Measurements from ENCODE around the gene TLCD3A.

Gene TLCD3A

DNA sequence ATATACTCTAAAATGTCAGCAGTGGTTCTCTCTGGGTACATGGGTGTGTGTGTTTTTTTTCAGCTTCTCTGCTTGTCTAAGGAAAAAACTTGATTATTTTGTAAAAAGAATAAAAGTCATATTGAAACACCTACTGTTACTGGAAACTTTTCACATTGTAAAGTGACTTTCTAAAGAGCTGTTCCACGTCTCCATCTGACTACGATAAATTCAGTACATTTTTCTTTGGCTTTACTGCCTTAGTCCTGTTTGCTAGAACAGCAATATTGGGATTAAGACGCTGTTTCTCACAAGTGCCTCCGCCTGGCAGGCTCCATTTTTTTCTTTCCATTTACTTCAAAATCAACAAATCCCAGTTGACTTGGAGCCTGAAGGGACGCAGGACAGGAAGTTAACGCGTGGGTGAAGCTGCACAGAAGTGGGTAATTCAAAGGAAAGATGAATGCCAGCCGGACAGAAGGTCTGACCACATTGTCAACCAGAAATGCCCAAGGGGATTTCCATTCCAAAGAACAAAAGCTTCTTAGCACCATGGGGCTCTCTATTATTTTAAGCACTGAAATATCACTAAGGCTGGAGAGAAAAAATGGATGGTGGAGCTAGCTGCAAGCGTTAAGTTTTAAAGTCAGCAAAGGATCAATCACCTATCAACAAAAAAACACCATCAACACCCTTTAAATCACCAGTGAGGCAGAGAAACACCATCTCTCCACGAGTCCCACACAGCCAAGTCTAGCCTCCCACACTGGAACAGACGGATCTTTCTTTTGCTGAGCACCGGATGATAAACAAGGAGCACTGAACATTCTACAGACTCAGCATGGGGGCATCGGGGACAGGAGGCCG, 41.3 kb downstream of the TLCD3A start:
- no peaks in the 10 kb centered on the region for H3K9me2 ChIP-seq (replicated peaks; ENCODE audit: control insufficient read depth, low read length)
- no peak overlapping the region for H3K4me3 ChIP-seq (ENCODE audit: low read length)
- H4K20me1 ChIP-seq (ENCODE audit: control insufficient read depth, insufficient read depth, low read depth, low read length), result no peaks in the 10 kb centered on the region
- no peak for TF ChIP-seq EZH2phosphoT487 (IDR thresholded peaks at IDR 0.05; ENCODE audit: borderline replicate concordance, low read length)
- TF ChIP-seq, protein P1, sequence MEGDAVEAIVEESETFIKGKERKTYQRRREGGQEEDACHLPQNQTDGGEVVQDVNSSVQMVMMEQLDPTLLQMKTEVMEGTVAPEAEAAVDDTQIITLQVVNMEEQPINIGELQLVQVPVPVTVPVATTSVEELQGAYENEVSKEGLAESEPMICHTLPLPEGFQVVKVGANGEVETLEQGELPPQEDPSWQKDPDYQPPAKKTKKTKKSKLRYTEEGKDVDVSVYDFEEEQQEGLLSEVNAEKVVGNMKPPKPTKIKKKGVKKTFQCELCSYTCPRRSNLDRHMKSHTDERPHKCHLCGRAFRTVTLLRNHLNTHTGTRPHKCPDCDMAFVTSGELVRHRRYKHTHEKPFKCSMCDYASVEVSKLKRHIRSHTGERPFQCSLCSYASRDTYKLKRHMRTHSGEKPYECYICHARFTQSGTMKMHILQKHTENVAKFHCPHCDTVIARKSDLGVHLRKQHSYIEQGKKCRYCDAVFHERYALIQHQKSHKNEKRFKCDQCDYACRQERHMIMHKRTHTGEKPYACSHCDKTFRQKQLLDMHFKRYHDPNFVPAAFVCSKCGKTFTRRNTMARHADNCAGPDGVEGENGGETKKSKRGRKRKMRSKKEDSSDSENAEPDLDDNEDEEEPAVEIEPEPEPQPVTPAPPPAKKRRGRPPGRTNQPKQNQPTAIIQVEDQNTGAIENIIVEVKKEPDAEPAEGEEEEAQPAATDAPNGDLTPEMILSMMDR (IDR thresholded peaks at IDR 0.05; ENCODE audit: low read depth, low read length, poor library complexity, severe bottlenecking), result no peak
- no peak overlapping the region for H3K4me2 ChIP-seq (ENCODE audit: low read length)
- no peak overlapping the region for H3K27ac ChIP-seq (ENCODE audit: low read depth, low read length)
- H3K9me3 ChIP-seq (ENCODE audit: control insufficient read depth, insufficient read depth, low read length), result no peaks in the 10 kb centered on the region
- H3K27me3 ChIP-seq (ENCODE audit: control insufficient read depth, low read length), result no peaks in the 10 kb centered on the region
- H3F3A ChIP-seq (ENCODE audit: control insufficient read depth, insufficient read depth), result no peaks in the 10 kb centered on the region
- H3K79me2 ChIP-seq (ENCODE audit: control insufficient read depth, low read length), result peaks cover 27% of the 10 kb centered on the region
- peaks cover 90% of the 10 kb centered on the region for H3K36me3 ChIP-seq (ENCODE audit: control insufficient read depth, low read length)
- peaks cover 4% of the 10 kb centered on the region for H3K4me1 ChIP-seq (ENCODE audit: control insufficient read depth, low read length)

- Histone ChIP-seq H3K27me3 (ENCODE audit: control insufficient read depth, low read length) (no peaks in the 10 kb centered on the region), H3K9me3 (ENCODE audit: control insufficient read depth, insufficient read depth, low read length) (no peaks in the 10 kb centered on the region), H4K20me1 (ENCODE audit: control insufficient read depth, insufficient read depth, low read depth, low read length) (no peaks in the 10 kb centered on the region), H3K4me2 (ENCODE audit: low read length) (no peak overlapping the region), H3F3A (ENCODE audit: control insufficient read depth, insufficient read depth) (no peaks in the 10 kb centered on the region), H3K27ac (ENCODE audit: low read depth, low read length) (no peak overlapping the region), H3K79me2 (ENCODE audit: control insufficient read depth, low read length) (peaks cover 31% of the 10 kb centered on the region), H3K36me3 (ENCODE audit: control insufficient read depth, low read length) (peaks cover 89% of the 10 kb centered on the region), H3K9me2 (replicated peaks; ENCODE audit: control insufficient read depth, low read length) (no peaks in the 10 kb centered on the region), H3K4me1 (ENCODE audit: control insufficient read depth, low read length) (peaks cover 4% of the 10 kb centered on the region), H3K4me3 (ENCODE audit: low read length) (no peak overlapping the region)
- no peak for TF ChIP-seq EZH2phosphoT487 (IDR thresholded peaks at IDR 0.05; ENCODE audit: borderline replicate concordance, low read length)
- TF ChIP-seq, protein P1 (IDR thresholded peaks at IDR 0.05; ENCODE audit: low read depth, low read length, poor library complexity, severe bottlenecking), result no peak
These were observed 41.9 kb downstream of the TLCD3A start for GRCh38 chr17:774313-774584.

- H3K4me3 ChIP-seq (ENCODE audit: low read length), result no peak overlapping the region
- TF ChIP-seq, protein P1 (IDR thresholded peaks at IDR 0.05; ENCODE audit: low read depth, low read length, poor library complexity, severe bottlenecking), result no peak
- no peak for TF ChIP-seq EZH2phosphoT487 (IDR thresholded peaks at IDR 0.05; ENCODE audit: borderline replicate concordance, low read length)
- peaks cover 66% of the 10 kb centered on the region for H3K79me2 ChIP-seq (ENCODE audit: control insufficient read depth, low read length)
- H3K4me1 ChIP-seq (ENCODE audit: control insufficient read depth, low read length), result peaks cover 12% of the 10 kb centered on the region
- H4K20me1 ChIP-seq (ENCODE audit: control insufficient read depth, insufficient read depth, low read depth, low read length), result no peaks in the 10 kb centered on the region
- H3K27me3 ChIP-seq (ENCODE audit: control insufficient read depth, low read length), result no peaks in the 10 kb centered on the region
- no peak overlapping the region for H3K4me2 ChIP-seq (ENCODE audit: low read length)
- peaks cover 58% of the 10 kb centered on the region for H3K36me3 ChIP-seq (ENCODE audit: control insufficient read depth, low read length)
- H3F3A ChIP-seq (ENCODE audit: control insufficient read depth, insufficient read depth), result no peaks in the 10 kb centered on the region
- no peaks in the 10 kb centered on the region for H3K9me3 ChIP-seq (ENCODE audit: control insufficient read depth, insufficient read depth, low read length)
- no peaks in the 10 kb centered on the region for H3K9me2 ChIP-seq (replicated peaks; ENCODE audit: control insufficient read depth, low read length)
- no peak overlapping the region for H3K27ac ChIP-seq (ENCODE audit: low read depth, low read length)
These were observed 45.7 kb downstream of the TLCD3A start for GRCh38 chr17:778096-778495.

Data from DOHH2 (cell line).